HAP-1 (cell line): ENCODE data around the gene GGACT.
"Not testable (repeated sequence)": the region's sequence is repeated elsewhere in the genome, so short reads cannot be mapped to it uniquely, and the experiment has no call there.

Experiments
- DNase-seq, 2 experiments: peaks; one replicate each; pipeline ENCODE4 v3.0.0-alpha.2; 2016 to 2020; ENCODE audit warnings: low spot score in 2 of 2
- H3K27me3 ChIP-seq: fragments of 250-450 bp; sonication (Bioruptor Pico); 2 replicates; pipeline ENCODE4 v1.5.1; 2020; ENCODE audit warnings: low read depth, mild to moderate bottlenecking, moderate library complexity
- H3K36me3 ChIP-seq: fragments of 250-450 bp; sonication (Bioruptor Pico); replicated peaks from 2 replicates; pipeline ENCODE4 v1.5.1; 2020; ENCODE audit warnings: mild to moderate bottlenecking
- H3K4me1 ChIP-seq: fragments of 250-450 bp; sonication (Bioruptor Pico); 2 replicates; pipeline ENCODE4 v1.5.1; 2020; ENCODE audit warnings: mild to moderate bottlenecking
- H3K4me3 ChIP-seq: fragments of 250-450 bp; sonication (Bioruptor Pico); 2 replicates; pipeline ENCODE4 v1.5.1; 2020; ENCODE audit warnings: mild to moderate bottlenecking, moderate library complexity
- H3K9me3 ChIP-seq: fragments of 250-450 bp; sonication (Bioruptor Pico); 2 replicates; pipeline ENCODE4 v1.5.1; 2020; ENCODE audit warnings: mild to moderate bottlenecking, moderate library complexity
- in situ Hi-C: fragments of 300-500 bp; cut with MboI; formaldehyde crosslinking; loops from 3 replicates; pipeline ENCODE4 v1.14.3; 2020; ENCODE audit warnings: low sequenced_read_pairs, inconsistent platforms, mixed read lengths

The GGACT gene

GRCh38 chr13:100526318-100527000 lies 62.1 kb downstream of the GGACT start:
- H3K27me3 ChIP-seq, result no peaks in the 10 kb centered on the region
- no peak overlapping the region for H3K4me3 ChIP-seq
- in situ Hi-C loops, result no loop called here
- H3K9me3 ChIP-seq, result no peaks in the 10 kb centered on the region
- DNase-seq, result no peak
- H3K4me1 ChIP-seq, result no peaks in the 10 kb centered on the region
- no peaks in the 10 kb centered on the region for H3K36me3 ChIP-seq

GRCh38 chr13:100525453-100526317 lies 62.9 kb downstream of the GGACT start:
- in situ Hi-C loops, result no loop called here
- H3K4me3 ChIP-seq, result no peak overlapping the region
- H3K9me3 ChIP-seq, result no peaks in the 10 kb centered on the region
- DNase-seq, result no peak
- H3K36me3 ChIP-seq, result no peaks in the 10 kb centered on the region
- H3K27me3 ChIP-seq, result no peaks in the 10 kb centered on the region
- no peaks in the 10 kb centered on the region for H3K4me1 ChIP-seq

- H3K27me3 ChIP-seq, H3K4me3 ChIP-seq, H3K9me3 ChIP-seq, DNase-seq, in situ Hi-C loops, H3K36me3 ChIP-seq, H3K4me1 ChIP-seq: not testable (repeated sequence)
Measured at GRCh38 chr13:100524688-100525087, 63.9 kb downstream of the GGACT start.

- no peak for DNase-seq
- H3K4me1 ChIP-seq, result no peaks in the 10 kb centered on the region
- H3K9me3 ChIP-seq, result no peaks in the 10 kb centered on the region
- H3K4me3 ChIP-seq, result no peak overlapping the region
- H3K36me3 ChIP-seq, result no peaks in the 10 kb centered on the region
- H3K27me3 ChIP-seq, result no peaks in the 10 kb centered on the region
- in situ Hi-C loops, result no loop called here
Measured at GRCh38 chr13:100523981-100524386, 64.6 kb downstream of the GGACT start.

GRCh38 chr13:100523411-100523810 lies 65.2 kb downstream of the GGACT start:
- H3K36me3 ChIP-seq, result no peaks in the 10 kb centered on the region
- H3K27me3 ChIP-seq, result no peaks in the 10 kb centered on the region
- no peaks in the 10 kb centered on the region for H3K9me3 ChIP-seq
- in situ Hi-C loops, result no loop called here
- no peak for DNase-seq
- H3K4me3 ChIP-seq, result no peak overlapping the region
- no peaks in the 10 kb centered on the region for H3K4me1 ChIP-seq

- no peaks in the 10 kb centered on the region for H3K9me3 ChIP-seq
Measured at GRCh38 chr13:100522618-100523309, 65.8 kb downstream of the GGACT start.

GRCh38 chr13:100521851-100522617 lies 66.6 kb downstream of the GGACT start:
- H3K9me3 ChIP-seq, result no peaks in the 10 kb centered on the region
- in situ Hi-C loops, result no loop called here
- no peaks in the 10 kb centered on the region for H3K36me3 ChIP-seq
- H3K27me3 ChIP-seq, result no peaks in the 10 kb centered on the region
- no peak overlapping the region for H3K4me3 ChIP-seq
- DNase-seq, result no peak
- H3K4me1 ChIP-seq, result peaks cover 10% of the 10 kb centered on the region

More at GRCh38 chr13:100522618-100523309, 65.8 kb downstream of the GGACT start:
- in situ Hi-C loops, result no loop called here
- no peak for DNase-seq
- peaks cover 5% of the 10 kb centered on the region for H3K4me1 ChIP-seq
- H3K27me3 ChIP-seq, result no peaks in the 10 kb centered on the region
- no peaks in the 10 kb centered on the region for H3K36me3 ChIP-seq
- H3K4me3 ChIP-seq, result no peak overlapping the region

- no peak for DNase-seq
Measured at GRCh38 chr13:100520936-100521850, 67.4 kb downstream of the GGACT start.

GRCh38 chr13:100519626-100520025 lies 69.0 kb downstream of the GGACT start:
- in situ Hi-C loops, result loop anchor here (10.0 kb wide), 2 partner anchors 615 to 865 kb away; no protein-coding TSS in a partner anchor
- Histone ChIP-seq H3K9me3 (no peaks in the 10 kb centered on the region), H3K27me3 (no peaks in the 10 kb centered on the region), H3K36me3 (no peaks in the 10 kb centered on the region), H3K4me3 (no peak overlapping the region), H3K4me1 (peaks cover 10% of the 10 kb centered on the region)
- no peak for DNase-seq

More at GRCh38 chr13:100520936-100521850, 67.4 kb downstream of the GGACT start:
- H3K27me3 ChIP-seq, result no peaks in the 10 kb centered on the region
- no peaks in the 10 kb centered on the region for H3K9me3 ChIP-seq
- H3K4me1 ChIP-seq, result peaks cover 10% of the 10 kb centered on the region
- H3K36me3 ChIP-seq, result no peaks in the 10 kb centered on the region
- in situ Hi-C loops, result no loop called here
- H3K4me3 ChIP-seq, result no peak overlapping the region

GRCh38 chr13:100518394-100519062 lies 70.1 kb downstream of the GGACT start:
- no peak for DNase-seq
- no peak overlapping the region for H3K4me3 ChIP-seq
- no peaks in the 10 kb centered on the region for H3K9me3 ChIP-seq
- peaks cover 2% of the 10 kb centered on the region; the same call in 1 of the 2 replicates for H3K27me3 ChIP-seq
- in situ Hi-C loops, result loop anchor here (10.0 kb wide), 2 partner anchors 614 to 864 kb away; no protein-coding TSS in a partner anchor
- peaks cover 10% of the 10 kb centered on the region for H3K4me1 ChIP-seq
- no peaks in the 10 kb centered on the region for H3K36me3 ChIP-seq

GRCh38 chr13:100517728-100518127 lies 70.9 kb downstream of the GGACT start:
- Histone ChIP-seq H3K36me3 (no peaks in the 10 kb centered on the region), H3K27me3 (peaks cover 9% of the 10 kb centered on the region; the same call in 1 of the 2 replicates), H3K4me3 (no peak overlapping the region), H3K9me3 (no peaks in the 10 kb centered on the region), H3K4me1 (peaks cover 10% of the 10 kb centered on the region)
- in situ Hi-C loops, result loop anchor here (10.0 kb wide), 2 partner anchors 613 to 863 kb away; no protein-coding TSS in a partner anchor
- DNase-seq, result peak in 1 of 2 experiments; percentile 29

GRCh38 chr13:100517135-100517534 lies 71.5 kb downstream of the GGACT start:
- Histone ChIP-seq H3K9me3 (no peaks in the 10 kb centered on the region), H3K36me3 (no peaks in the 10 kb centered on the region), H3K4me1 (peaks cover 10% of the 10 kb centered on the region), H3K4me3 (no peak overlapping the region), H3K27me3 (peaks cover 9% of the 10 kb centered on the region; the same call in 1 of the 2 replicates)
- in situ Hi-C loops, result loop anchor here (10.0 kb wide), 2 partner anchors 612 to 862 kb away; no protein-coding TSS in a partner anchor
- no peak for DNase-seq
